Measurements from ENCODE around the gene OTUB2.

Gene OTUB2

DNA sequence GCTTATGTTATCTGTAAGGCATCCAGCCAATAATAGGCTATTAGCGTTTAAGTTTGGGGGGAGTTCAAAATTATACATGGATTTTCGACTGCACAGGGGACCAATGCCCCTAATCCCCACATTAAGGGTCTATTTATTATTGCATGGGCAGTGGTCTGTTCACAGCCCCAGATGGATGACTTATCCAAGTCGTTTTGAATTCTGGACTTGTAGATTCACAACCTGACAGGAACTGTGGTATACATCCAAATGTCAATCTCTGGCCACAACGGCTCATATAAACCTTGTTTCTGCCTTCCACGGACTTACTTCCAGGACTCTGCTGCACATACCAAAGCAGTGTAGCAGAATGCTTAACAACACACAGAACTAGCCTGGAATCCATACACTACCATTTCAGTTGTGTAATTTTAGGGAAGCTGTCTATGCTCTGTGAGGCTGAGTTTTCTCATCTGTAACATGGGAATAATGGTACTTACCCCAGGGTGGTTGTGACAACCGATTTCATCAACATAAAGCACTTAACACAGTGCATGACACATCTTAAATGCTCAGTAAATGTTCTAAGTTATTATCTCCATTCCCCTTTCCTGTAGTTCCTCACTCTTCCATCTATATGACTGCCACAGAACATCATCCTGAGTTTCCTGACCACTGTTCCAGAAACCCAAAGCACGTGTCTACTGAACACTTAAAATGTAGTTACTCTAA lies 51.1 kb downstream of the OTUB2 start:
- no peak overlapping the region for H3K4me3 ChIP-seq (ENCODE audit: low read length)
- no peak for DNase-seq (ENCODE audit: low read depth)
- no peak for TF ChIP-seq CTCF (IDR thresholded peaks at IDR 0.05; ENCODE audit: insufficient read depth, low read depth, low read length, missing control alignments)

- TF ChIP-seq CTCF (IDR thresholded peaks at IDR 0.05; ENCODE audit: insufficient read depth, low read depth, low read length, missing control alignments) = no peak
- DNase-seq (ENCODE audit: low read depth) = no peak
- no peak overlapping the region for H3K4me3 ChIP-seq (ENCODE audit: low read length)
These were observed 51.7 kb downstream of the OTUB2 start for GRCh38 chr14:94077823-94078222.

- no peak for TF ChIP-seq CTCF (IDR thresholded peaks at IDR 0.05; ENCODE audit: insufficient read depth, low read depth, low read length, missing control alignments)
- peak overlapping the region; percentile 85 for H3K4me3 ChIP-seq (ENCODE audit: low read length)
- DNase-seq (ENCODE audit: low read depth) = no peak
These were observed 53.9 kb downstream of the OTUB2 start for GRCh38 chr14:94079891-94080620.

DNA sequence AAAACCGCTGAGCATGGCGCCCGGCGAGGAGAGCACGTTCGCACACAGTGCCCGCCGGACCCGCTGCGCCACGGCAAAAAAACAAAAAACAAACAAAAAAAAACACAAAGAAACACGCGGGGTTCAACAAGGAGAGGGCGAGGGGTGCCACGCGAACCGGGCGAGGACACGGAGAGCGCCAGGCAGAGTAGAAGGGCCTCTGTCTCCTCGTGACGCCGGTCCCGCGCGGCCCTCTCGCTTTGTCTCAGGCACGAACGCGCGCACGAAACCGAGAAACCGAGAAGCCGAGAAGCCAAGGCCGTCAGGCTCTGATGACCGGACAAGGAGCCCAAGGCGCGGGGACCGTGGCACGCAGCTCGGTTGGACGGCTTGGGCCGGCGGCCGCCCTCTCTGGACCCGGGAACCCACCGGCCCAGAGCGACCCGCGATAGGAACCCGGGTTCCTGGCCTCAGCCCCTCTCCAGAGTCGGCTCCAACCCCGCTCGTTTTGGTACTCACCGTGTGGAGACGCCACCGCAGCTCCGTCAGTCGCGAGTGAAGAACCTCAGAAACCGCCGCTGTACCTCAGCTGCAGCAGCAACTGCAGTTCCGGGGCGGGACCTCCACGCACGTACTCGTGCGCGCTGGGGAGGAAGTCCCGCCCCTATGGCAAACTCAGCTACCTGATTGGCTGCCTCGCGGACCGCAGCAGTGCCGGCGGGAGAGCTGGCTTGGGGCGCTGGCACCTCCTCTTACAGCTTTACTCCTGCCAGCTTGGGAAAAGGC lies 54.7 kb downstream of the OTUB2 start, which contains the start of the genes DDX24 and IFI27L1:
Gene DDX24 (minus strand): TSS at position 582 of the 765 bp plus-strand sequence. CDS start 1,460 bp downstream, outside the sequence.
Gene IFI27L1 (plus strand): TSS at position 690 of the 765 bp plus-strand sequence. CDS start 15,628 bp downstream, outside the sequence.
- peak within 1 kb of the TSS; percentile 85 for H3K4me3 ChIP-seq (ENCODE audit: low read length)
- peak; percentile 97 for DNase-seq (ENCODE audit: low read depth)
- no peak for TF ChIP-seq CTCF (IDR thresholded peaks at IDR 0.05; ENCODE audit: insufficient read depth, low read depth, low read length, missing control alignments)

DNA sequence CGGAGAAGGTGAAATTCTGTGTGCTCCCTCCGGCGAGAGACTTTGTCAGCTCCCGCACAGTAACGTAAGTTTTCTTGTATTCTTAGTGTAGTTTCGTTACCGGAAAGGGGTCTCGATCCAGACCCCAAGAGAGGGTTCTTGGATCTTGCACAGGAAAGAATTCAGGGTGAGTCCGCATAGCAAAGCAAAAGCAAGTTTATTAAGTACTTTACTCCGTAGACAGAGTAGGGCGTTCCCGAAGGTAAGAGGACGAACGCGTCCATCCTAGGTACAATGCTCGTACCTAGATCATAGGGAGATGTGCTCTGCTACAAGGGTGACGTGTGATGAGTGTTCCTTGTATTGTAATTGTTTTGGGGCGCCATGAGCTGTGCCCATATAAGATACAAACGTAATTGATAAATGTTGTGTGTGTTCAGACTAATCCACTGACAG lies 55.3 kb downstream of the OTUB2 start:
- DNase-seq (ENCODE audit: low read depth) = peak; percentile 54
- H3K4me3 ChIP-seq (ENCODE audit: low read length) = peak overlapping the region; percentile 85
- TF ChIP-seq CTCF (IDR thresholded peaks at IDR 0.05; ENCODE audit: insufficient read depth, low read depth, low read length, missing control alignments) = no peak

DNA sequence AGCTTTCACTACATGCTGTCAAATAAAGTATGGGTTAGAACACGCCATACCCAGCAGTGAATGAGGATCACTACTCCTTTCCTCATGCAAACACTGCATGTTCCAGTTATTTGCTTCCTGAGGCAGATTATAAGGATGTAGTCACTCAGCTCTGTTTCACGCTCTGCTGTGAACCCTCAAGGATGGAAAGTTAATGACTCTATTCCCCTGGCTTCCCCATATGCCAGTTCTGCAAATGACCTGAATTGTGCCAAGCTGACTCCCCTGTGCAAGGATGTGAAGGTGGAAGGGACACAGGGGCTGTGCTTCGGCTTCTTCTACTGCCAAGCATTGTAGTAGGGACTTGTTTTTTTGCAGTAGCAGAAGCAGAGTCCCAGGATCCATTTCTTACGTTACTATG lies 61.8 kb downstream of the OTUB2 start:
- DNase-seq (ENCODE audit: low read depth) = no peak
- H3K4me3 ChIP-seq (ENCODE audit: low read length) = no peak overlapping the region
- TF ChIP-seq CTCF (IDR thresholded peaks at IDR 0.05; ENCODE audit: insufficient read depth, low read depth, low read length, missing control alignments) = no peak

Data from epithelial cell of esophagus (primary cell).